Activated CD8-positive, alpha-beta T cell treated with anti-CD3 and anti-CD28 coated beads for 36 hours (primary cell): Measurements from ENCODE around the gene CISH. TPM values are rescaled to one million over a fixed set of nuclear protein-coding genes. Genes with fewer than 3 reads are reported as not detected.

Experiments
- ATAC-seq: fragments of 200-7000 bp; cut with Tn5 transposase; one replicate; pipeline ENCODE4 v1.10.0; 2021; ENCODE audit warnings: mild to moderate bottlenecking, moderate library complexity
- CTCF ChIA-PET: fragments of 350-600 bp; sonication (Branson Sonifier 250); formaldehyde crosslinking; loops from one replicate; lab custom pipeline; 2021; ENCODE audit warnings: antibody characterized with exemption; lab: Charles Lee
- POLR2A ChIA-PET: fragments of 350-600 bp; sonication (Branson Sonifier 250); formaldehyde crosslinking; loops from one replicate; lab custom pipeline; 2021; ENCODE audit warnings: antibody characterized with exemption; lab: Charles Lee
- DNase-seq: peaks from one replicate; pipeline ENCODE4 v3.0.0-alpha.2; 2020
- H3K27ac Mint-ChIP-seq: one replicate; pipeline ENCODE4 v1.8.0; 2021; ENCODE audit warnings: mild to moderate bottlenecking, mixed read lengths
- H3K27me3 Mint-ChIP-seq: one replicate; pipeline ENCODE4 v1.8.0; 2021; ENCODE audit warnings: mixed read lengths
- H3K36me3 Mint-ChIP-seq: one replicate; pipeline ENCODE4 v1.8.0; 2021; ENCODE audit warnings: low read depth, mixed read lengths
- H3K4me1 Mint-ChIP-seq: one replicate; pipeline ENCODE4 v1.8.0; 2021; ENCODE audit warnings: low read depth, mixed read lengths
- H3K4me3 Mint-ChIP-seq: one replicate; pipeline ENCODE4 v1.8.0; 2021; ENCODE audit warnings: mild to moderate bottlenecking, moderate library complexity, mixed read lengths
- H3K9me3 Mint-ChIP-seq: one replicate; pipeline ENCODE4 v1.8.0; 2021; ENCODE audit warnings: mixed read lengths
- intact Hi-C: fragments of 100-400 bp; cut with micrococcal nuclease; formaldehyde crosslinking; loops from one replicate; pipeline ENCODE4 v1.10.0; 2022
- total RNA-seq, 2 experiments: library from RNA; stranded (reverse); gene quantifications; one replicate each; pipeline ENCODE4 v1.2.3, GENCODE V29; 2021
- TF ChIP-seq, protein P1 (sequence below): fragments of 200-600 bp; IDR thresholded peaks from one replicate; pipeline ENCODE4 v1.8.0; 2022; ENCODE audit warnings: antibody characterized with exemption, mild to moderate bottlenecking

CISH gene
- total RNA-seq, 2 experiments from 2014 or later: 307 to 308 TPM

DNA sequence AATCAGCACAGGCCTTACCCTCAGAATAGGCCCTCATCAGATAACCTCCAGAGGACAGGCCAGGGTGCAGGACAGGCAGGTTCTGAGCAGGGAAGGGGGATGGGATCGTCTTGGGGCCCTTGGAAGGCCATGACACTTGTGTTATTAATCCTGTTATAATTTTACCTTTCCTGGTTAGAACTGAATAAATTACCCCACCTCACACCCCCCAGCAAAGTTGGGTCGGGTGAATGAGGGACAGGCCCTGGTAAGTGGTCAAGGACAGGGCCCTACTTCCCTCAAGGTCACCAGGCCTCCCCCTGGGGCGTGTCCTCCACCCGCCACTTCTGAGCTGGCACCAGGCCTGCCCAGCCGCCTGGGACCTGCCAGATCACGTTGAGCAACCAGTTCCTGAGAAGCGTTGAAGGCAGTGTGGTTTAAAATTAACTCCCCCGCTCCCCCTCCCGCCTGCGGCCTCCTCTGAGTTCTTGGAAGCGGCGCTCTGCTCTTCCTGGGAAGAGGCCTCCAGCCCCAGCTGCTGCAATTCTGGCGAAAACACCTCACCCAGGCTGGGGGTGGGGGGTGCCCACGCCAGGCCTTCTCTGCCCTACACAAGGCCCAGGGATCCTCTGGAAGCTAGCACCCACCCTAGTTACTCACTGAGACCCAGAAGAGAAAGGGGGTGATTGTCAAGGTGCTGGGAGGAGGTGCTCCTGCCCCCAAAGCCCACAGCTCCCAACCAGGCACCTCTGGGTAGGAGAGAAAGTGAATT, 10.6 kb downstream of the CISH start:
- peaks cover 65% of the 10 kb centered on the region for H3K36me3 Mint-ChIP-seq

DNA sequence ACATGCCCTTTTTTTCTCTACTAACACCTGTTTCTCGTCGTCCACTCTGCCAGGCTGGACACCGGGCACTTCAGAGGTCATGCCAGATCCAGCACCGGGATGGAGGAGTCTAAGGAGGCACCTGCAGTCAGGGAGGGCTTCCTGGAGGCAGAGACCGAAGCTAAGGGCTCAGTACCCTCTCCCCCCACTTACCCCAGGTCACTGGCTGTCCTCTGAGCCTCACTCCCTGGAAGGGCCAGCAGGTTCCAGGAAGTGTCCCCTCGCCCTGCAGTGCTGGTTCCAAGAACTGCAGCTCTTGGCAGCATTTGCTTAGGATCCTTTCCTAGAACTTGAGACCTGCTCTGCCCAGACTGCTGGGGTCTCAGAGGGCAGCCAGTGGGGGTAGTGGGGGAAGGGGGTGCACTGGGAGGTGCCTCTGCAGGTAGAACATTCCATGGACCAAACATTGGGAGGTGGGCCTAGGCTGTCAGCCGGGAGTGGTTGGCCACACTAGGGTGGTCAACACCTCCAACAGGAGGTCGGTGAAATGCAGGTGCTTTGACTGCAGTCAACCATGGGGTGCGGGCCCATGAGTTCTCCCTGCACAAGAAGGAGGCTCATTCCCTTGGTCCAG, 11.3 kb downstream of the CISH start:
- H3K9me3 Mint-ChIP-seq: no peaks in the 10 kb centered on the region

More for the DNA sequence above, 10.6 kb downstream of the CISH start:
- Mint-ChIP-seq H3K9me3 (no peaks in the 10 kb centered on the region), H3K27me3 (no peaks in the 10 kb centered on the region), H3K4me3 (peak overlapping the region; percentile 94), H3K27ac (peak overlapping the region; percentile 100), H3K4me1 (peaks cover 78% of the 10 kb centered on the region)
- TF ChIP-seq, protein P1, sequence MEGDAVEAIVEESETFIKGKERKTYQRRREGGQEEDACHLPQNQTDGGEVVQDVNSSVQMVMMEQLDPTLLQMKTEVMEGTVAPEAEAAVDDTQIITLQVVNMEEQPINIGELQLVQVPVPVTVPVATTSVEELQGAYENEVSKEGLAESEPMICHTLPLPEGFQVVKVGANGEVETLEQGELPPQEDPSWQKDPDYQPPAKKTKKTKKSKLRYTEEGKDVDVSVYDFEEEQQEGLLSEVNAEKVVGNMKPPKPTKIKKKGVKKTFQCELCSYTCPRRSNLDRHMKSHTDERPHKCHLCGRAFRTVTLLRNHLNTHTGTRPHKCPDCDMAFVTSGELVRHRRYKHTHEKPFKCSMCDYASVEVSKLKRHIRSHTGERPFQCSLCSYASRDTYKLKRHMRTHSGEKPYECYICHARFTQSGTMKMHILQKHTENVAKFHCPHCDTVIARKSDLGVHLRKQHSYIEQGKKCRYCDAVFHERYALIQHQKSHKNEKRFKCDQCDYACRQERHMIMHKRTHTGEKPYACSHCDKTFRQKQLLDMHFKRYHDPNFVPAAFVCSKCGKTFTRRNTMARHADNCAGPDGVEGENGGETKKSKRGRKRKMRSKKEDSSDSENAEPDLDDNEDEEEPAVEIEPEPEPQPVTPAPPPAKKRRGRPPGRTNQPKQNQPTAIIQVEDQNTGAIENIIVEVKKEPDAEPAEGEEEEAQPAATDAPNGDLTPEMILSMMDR: no peak
- POLR2A ChIA-PET: interaction anchor here (0.6 to 25.8 kb wide), 8 partner anchors 3 to 775 kb away, joined by 3 to 2276 read pairs (median 7); partner anchors contain the start of genes C3orf18, CISH, HEMK1 and MAPKAPK3
- ATAC-seq: peak; percentile 59
- intact Hi-C loops: loop anchor here (1.0 kb wide), 2 partner anchors 11 to 29 kb away; no protein-coding TSS in a partner anchor
- CTCF ChIA-PET: interaction anchor here (0.6 to 25.1 kb wide), 6 partner anchors 10 to 72 kb away, joined by 3 to 769 read pairs (median 62); partner anchors contain the start of genes C3orf18, CISH, HEMK1 and MAPKAPK3
- peak; percentile 98 for DNase-seq

DNA sequence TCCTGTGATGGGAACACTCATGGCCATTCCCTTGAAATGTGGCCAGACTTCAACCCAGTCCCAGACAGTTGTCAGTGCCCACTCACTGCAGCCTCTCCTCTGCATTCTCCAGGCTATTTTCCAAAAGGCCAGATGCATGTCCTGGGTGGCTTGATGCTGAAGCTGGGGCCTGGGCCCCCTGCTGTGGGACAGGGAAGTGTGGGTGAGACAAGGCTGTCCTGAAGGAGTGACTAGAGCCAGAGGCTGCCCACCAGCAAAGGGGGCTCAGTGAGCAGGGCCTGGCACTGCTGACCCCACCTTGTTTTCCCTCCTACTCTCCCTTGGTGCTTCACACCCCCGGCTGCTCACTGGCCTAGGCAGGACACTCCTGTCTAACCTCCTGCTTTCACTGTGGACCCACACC, 11.9 kb downstream of the CISH start:
- Mint-ChIP-seq H3K27me3 (no peaks in the 10 kb centered on the region), H3K36me3 (peaks cover 56% of the 10 kb centered on the region), H3K4me1 (peaks cover 76% of the 10 kb centered on the region), H3K27ac (peak overlapping the region; percentile 100), H3K4me3 (peak overlapping the region; percentile 94), H3K9me3 (no peaks in the 10 kb centered on the region)
- intact Hi-C loops: no loop called here
- peak; percentile 42 for DNase-seq
- ChIA-PET CTCF (interaction anchor here (6.2 to 25.1 kb wide), 4 partner anchors 10 to 27 kb away, joined by 46 to 769 read pairs (median 148); partner anchors contain the start of genes C3orf18, CISH, HEMK1 and MAPKAPK3), POLR2A (interaction anchor here (1.3 to 25.8 kb wide), 4 partner anchors 2 to 259 kb away, joined by 3 to 2276 read pairs (median 1836); partner anchors contain the start of genes C3orf18, CISH, HEMK1 and MAPKAPK3)
- ATAC-seq: no peak
- TF ChIP-seq, protein P1: no peak

More for the DNA sequence above, 11.3 kb downstream of the CISH start:
- intact Hi-C loops: no loop called here
- peak overlapping the region; percentile 94 for H3K4me3 Mint-ChIP-seq
- CTCF ChIA-PET: interaction anchor here (6.2 to 25.1 kb wide), 4 partner anchors 11 to 27 kb away, joined by 46 to 769 read pairs (median 148); partner anchors contain the start of genes C3orf18, CISH, HEMK1 and MAPKAPK3
- ATAC-seq: no peak
- H3K36me3 Mint-ChIP-seq: peaks cover 61% of the 10 kb centered on the region
- H3K4me1 Mint-ChIP-seq: peaks cover 76% of the 10 kb centered on the region
- POLR2A ChIA-PET: interaction anchor here (1.3 to 25.8 kb wide), 5 partner anchors 3 to 263 kb away, joined by 3 to 2276 read pairs (median 1836); partner anchors contain the start of genes C3orf18, CISH, HEMK1 and MAPKAPK3
- peak overlapping the region; percentile 100 for H3K27ac Mint-ChIP-seq
- DNase-seq: peak; percentile 65
- H3K27me3 Mint-ChIP-seq: no peaks in the 10 kb centered on the region
- TF ChIP-seq, protein P1: no peak

DNA sequence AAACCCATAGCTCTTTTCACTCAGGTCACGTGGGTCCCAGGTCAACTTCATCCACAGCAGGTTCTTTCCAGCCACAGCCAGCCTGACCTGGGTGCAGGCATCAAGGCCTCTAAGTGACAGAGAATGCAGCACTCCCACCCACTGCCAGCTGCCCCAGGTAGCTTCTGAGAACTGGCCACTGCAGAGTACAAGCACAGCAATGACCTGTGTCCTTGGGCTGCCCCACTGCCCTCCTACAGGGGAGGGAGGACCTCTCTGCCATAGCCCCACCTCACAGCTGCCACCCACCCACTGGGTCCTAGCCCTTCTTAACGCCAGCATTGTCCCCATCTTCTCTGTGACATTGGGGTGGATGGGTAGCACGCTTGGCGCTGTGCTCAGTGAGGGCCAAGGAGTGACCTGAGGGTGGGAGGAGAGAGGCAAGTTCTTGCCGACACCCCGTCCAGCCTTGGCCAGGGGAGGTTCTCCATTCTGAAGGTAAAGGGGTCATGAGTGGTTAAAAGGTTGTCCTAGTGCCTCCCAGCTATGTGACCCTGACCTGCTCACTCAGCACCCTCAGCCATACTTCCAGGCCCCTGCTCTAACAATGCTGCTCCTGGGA, 12.4 kb downstream of the CISH start:
- ChIA-PET CTCF (interaction anchor here (6.2 to 25.1 kb wide), 4 partner anchors 10 to 26 kb away, joined by 46 to 769 read pairs (median 148); partner anchors contain the start of genes C3orf18, CISH, HEMK1 and MAPKAPK3), POLR2A (interaction anchor here (0.7 to 25.8 kb wide), 4 partner anchors 2 to 24 kb away, joined by 3 to 2276 read pairs (median 1836); partner anchors contain the start of genes C3orf18, CISH, HEMK1 and MAPKAPK3)
- ATAC-seq (no peak), DNase-seq (peak; percentile 27)
- Mint-ChIP-seq H3K27ac (peak overlapping the region; percentile 100), H3K4me3 (peak overlapping the region; percentile 94), H3K27me3 (no peaks in the 10 kb centered on the region), H3K9me3 (no peaks in the 10 kb centered on the region), H3K4me1 (peaks cover 77% of the 10 kb centered on the region), H3K36me3 (peaks cover 54% of the 10 kb centered on the region)
- intact Hi-C loops: no loop called here
- TF ChIP-seq, protein P1: no peak
